GM21390 (cell line): Measurements from ENCODE around the gene ACSL3.

ENCODE experiments used
- ATAC-seq: cut with Tn5 transposase; IDR thresholded peaks from one replicate; pipeline ENCODE4 v1.9.1; 2021; ENCODE audit not compliant: unreplicated experiment

Gene ACSL3

DNA sequence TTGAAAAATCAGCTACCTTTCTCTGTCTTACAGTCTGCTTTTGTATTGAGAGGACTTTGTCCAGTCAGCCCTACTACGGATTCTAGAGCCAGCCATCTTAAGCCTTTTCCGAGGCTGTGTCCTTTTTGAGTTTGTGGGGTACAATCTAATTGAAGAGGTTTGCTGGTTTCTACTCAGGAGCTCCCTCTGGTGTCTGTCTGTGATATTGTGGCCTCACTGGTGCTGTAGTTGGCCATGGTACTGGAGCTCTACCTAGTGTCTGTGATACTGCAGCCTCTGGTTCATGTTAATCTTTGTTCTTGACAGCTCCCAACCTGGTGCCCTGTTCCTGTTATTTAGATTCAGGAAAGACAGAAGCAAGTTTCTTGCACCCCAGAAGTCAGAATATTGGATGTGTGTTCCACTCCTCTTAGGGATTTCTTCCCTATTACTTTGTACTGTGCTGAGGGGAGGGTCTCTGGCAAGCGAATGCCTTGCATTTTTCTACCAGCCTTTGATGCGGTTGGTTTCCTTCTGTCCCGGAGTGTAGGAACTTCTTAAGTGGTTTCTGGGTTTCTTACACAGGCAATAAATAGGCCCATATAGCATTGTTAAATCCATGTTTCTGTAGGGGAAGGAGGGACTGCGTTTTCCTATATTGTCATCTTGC is 78.5 kb downstream of the ACSL3 start:
- peak; percentile 51 for ATAC-seq

DNA sequence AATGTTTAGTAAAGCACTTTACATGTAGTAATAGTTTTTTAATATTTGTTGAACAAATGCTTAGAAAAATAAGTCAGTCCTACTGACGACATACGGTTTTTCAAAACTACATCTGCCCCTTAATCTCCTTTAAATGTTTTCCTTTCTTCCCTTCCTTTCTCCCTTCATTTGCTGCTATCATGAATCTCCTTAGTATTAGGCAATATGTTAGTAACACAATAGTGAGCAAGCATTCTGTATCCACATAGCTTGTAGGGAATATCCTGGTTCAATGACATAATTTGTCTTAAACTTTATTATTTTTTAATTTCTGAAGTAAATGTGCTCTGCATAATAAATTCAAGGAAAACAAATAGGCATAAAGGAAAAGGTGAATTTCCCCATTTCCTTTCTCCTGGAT is 79.1 kb downstream of the ACSL3 start:
- no peak for ATAC-seq

DNA sequence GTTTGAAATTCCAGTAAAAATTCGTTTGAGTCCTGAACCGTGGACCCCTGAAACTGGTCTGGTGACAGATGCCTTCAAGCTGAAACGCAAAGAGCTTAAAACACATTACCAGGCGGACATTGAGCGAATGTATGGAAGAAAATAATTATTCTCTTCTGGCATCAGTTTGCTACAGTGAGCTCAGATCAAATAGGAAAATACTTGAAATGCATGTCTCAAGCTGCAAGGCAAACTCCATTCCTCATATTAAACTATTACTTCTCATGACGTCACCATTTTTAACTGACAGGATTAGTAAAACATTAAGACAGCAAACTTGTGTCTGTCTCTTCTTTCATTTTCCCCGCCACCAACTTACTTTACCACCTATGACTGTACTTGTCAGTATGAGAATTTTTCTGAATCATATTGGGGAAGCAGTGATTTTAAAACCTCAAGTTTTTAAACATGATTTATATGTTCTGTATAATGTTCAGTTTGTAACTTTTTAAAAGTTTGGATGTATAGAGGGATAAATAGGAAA is 80.7 kb downstream of the ACSL3 start:
- no peak for ATAC-seq

DNA sequence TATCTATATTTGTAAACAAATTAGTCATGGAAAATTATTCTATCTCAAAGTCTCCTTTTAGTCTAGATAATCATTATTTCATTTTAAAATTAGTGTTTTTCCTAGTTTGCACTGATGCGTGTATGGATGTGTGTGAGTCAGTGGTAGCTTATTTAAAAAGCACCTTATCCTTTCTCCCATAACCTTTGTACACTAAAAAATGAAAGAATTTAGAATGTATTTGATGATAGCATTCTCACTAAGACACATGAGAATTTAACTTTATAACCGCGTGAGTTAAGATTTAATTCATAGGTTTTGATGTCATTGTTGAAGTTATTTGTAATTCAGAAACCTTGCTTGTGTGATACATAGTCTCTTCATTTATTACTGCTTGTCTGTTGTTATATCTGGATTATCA is 81.7 kb downstream of the ACSL3 start:
- no peak for ATAC-seq

DNA sequence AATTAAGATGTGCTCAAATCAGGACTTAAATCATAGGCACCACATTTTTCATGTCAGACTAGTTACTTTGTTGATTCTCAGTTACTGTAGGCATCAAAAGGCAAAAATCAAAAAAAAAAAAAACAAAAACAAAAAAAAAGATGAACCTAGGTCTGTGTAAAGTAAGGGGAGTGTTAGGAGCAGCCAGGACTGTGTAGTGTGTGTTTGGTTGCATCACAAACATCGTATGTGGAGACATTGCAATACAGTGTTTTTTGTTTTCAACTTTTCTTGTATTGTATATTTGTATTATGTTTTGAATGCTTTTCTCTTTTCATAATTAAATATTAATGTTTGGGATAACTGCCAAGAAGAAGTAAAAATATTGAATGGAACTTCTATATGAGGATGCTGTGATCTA is 82.1 kb downstream of the ACSL3 start:
- no peak for ATAC-seq

DNA sequence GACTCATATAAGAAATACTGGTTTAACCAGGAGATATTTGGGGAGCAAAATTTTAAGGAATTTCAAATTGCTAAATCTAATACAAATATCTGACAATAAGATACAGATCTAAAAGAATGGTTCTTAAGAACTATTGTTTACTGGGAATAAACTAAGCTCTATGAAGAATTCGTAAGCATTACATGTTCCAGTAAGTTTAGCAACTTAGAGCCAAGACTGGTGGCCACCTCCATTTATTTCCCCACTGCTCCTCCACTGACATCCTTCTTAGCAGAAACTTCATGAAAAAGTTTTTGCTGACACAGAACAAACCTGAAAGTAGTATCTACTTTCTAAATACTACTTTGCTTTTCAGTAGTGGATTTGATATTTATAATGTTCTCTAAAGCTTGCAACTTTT is 83.0 kb downstream of the ACSL3 start:
- ATAC-seq, result peak; percentile 82

DNA sequence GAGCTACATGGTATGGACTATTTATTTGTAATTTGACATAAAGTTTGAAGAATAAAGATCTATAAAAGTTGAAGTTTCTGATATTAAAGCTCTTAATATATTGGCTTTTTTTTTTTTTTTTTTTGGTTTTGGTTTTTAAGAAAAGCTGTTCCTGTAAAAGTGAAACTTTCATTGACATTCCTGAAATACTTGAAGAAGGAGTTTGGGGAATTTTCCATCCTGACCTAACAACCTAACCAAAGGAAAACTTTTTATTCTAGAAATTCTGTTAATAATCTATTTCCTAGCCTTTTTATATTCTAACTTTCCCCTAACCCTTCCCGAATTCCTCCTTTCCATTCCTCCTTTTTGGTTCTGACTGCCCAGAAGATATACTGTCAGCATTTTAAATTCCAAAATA is 83.7 kb downstream of the ACSL3 start:
- ATAC-seq, result no peak

DNA sequence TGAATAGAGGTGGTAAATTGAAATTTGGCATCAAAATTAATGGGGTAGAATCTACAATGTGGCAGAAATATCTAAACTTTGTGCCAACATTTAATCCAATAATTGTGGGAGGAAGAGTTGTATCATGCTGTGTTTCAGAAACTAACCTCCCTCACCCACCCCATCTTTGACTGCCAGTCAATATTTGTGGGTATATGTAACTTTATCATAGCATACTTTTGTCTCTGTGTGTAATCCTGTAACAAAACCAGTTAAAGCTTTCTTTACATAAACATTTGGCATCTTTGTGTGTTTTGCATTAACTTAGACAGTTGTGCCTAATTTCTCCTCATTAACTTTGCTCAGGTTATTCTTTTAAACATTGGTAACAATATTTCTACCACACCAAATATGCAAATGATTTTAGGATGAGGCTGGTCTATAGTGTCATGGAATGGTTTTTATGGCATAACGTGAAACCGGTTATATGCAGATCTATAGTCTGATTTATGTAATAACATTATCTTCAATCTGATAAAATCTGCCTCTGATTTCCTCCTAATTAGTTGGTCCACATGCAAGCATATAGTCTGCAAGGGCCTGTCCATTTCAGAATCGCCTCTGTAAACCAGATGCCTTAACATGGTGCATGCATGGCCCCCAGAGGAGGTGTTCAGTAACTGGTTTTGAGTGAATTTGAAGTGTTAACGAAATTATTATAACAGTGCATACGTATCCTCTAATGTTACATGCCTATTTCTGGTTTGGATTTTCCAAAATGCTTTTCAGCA is 84.3 kb downstream of the ACSL3 start:
- ATAC-seq, result no peak

DNA sequence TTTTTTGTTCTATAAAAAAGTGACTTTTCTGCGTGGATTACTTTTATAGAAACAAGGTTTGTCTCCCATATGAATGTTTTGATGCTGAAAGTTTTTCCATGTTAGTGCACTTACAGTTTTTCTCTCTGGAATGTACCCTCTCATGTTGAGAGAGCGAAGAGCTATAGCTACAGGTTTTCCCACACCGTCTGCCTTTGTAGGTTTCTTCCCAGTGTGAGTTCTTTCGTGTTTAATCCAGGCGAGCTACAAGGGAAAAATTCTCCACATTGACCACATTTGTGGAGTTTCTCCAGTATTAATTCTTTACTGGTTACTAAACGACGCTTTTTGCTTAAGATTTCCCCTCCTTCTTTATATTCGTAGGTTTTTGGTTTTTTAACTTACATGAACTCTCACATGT is 85.1 kb downstream of the ACSL3 start:
- ATAC-seq, result no peak

DNA sequence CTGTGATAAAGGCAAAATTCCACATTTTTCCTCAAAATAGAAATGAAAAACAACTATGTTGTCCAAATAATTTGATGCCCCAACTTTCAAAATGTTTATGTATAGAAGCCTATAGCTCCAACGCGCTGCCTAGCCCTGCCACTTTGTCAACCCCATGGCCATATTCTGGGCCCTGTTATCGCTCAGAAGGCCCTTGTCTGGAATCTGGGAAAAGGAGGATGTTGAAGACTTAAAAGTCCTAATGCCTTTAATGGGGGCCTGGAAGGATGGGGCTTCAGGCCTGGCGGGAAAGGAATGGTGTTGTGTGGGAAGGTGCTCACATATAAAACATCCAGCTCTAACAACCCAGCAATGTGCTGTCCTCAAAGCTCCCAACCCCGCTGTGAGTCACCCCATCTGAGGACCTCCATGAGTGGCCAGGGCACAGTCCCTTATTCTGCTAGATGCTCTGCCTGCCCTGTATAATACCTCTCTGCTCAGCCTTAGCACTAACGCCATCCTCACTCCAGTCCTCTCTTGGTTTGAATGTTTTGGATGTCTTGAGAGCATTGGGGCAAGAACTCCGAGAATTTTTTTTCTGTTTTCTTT is 86.0 kb downstream of the ACSL3 start:
- no peak for ATAC-seq

DNA sequence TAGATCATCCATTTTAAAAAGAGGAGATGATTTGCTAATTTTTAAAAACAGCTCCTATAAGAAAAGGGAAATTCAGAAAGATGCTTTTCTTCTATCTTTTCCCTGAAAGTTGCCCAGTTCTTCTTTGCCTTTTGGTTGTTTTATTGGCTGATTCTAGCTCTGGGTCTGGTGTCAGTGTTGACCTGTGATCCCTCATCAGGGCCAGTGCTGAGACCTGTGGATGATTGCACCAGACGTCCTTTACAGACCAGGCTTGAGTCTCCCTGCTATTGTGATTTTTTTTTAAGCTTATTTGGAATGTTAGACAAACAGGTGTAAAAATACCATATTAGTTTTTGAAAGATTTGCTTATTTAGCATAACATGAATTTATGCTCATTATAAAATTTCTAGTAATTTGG is 88.2 kb downstream of the ACSL3 start:
- no peak for ATAC-seq

DNA sequence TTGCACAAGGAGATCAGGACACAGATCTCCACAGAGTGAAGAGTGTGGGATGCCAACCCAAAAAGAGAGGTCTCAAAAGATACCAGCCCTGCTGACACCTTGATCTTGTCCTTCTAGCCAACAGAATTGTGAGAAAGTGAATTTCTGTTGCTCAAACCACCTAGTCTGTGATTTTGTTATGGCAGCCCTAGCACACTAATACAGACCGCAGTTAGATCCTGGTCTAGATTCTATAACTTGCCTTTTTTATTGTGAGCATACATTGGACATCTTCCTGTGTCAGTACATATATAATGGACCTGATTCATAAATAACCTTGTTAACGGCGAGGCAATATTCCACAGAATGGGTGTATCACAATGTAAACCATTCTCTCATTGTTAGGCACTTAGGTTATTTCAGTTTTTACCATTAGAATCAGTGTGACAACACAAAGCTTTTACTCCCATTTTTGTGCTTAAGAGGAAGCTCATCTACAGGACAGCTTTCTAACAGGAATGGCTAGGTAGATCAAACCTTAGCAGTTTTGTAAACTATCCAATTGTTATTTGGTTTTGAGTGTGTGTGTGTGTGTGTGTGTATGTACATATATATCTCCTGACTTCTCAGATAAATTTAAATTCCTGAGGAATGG is 89.0 kb downstream of the ACSL3 start:
- ATAC-seq, result no peak

DNA sequence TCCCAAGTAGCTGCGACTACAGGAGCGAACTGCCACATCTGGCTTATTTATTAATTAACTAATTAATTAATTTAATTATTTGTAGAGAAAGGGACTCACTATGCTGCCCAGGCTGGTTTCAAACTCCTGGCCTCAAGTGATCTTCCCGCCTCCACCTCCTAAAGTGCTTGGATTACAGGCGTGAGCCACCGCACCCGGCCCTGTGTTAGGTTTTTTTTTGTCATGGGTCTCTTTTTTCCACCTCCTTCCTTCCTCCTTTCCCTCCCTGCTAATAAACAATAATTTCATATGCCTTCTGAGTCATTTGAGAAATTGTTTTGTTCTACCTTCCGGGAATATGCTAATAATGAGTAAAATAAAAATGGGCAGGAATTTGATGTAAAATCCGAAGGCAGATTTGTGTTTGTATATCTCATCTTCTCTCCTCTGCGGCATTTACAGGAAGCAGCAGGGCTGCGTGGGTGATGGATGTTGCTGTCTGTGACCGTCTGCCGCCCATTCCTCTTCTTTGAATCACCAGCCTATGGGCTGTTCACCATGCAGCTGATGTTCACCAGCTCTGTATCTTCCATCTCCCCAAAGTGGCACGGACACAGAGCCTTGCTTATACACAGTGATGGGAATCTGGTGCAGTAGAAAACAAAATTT is 89.9 kb downstream of the ACSL3 start:
- ATAC-seq, result no peak

DNA sequence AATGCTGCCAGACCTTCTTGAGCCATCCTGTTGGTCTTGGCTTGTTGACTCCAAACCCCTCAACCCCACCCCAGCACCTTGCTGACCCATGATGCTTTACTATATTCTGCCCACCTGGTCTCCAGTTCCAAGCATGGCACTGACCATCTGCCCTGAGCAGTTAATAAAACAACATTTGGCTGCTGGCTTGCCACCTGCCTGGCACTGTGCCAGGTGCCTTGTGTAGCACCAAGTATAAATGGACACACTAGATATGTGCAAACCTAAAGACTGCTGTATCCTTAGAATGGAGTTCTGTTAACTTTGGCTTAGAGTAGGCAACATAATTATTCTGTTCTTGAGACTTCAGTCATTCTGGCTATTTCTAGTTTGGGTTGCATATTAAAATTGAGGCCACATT is 91.4 kb downstream of the ACSL3 start:
- ATAC-seq, result no peak

DNA sequence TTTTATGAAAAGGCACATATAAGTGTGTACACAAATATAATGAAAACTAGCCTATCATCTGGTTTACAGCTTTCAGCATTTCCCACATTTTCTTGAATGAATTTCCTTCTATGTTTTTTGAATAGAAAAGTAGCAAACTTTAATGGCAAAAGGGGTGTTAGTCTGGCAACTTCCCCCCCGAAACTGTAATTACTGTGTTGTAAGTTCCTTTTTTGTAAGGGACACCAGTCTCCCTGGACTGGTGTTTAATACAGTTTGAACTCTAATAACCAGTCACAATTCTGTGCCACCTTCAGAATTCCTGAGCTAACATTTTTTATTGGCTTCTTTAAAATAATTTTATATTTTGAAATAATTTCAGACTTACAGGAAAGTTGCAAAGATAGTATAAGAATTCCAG is 94.2 kb downstream of the ACSL3 start:
- no peak for ATAC-seq

DNA sequence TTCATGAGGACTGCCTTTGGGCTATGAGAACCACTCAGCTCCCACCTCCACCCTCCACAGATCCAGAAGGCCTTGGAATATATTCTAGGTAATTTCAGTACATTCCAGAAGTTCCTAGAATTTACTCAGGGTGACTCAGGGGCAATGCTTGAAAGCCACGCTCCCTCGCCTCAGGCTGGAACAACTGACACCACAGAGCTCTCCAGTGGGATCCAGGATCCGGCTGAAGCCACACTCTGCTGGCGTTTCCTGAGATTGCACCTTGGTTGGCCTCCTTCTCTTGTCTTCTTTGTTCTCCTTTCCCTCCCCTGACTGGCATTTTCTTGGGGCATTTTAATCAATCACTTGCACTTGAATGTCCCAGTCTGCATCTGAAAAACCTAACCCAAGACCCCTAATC is 98.5 kb downstream of the ACSL3 start:
- no peak for ATAC-seq

DNA sequence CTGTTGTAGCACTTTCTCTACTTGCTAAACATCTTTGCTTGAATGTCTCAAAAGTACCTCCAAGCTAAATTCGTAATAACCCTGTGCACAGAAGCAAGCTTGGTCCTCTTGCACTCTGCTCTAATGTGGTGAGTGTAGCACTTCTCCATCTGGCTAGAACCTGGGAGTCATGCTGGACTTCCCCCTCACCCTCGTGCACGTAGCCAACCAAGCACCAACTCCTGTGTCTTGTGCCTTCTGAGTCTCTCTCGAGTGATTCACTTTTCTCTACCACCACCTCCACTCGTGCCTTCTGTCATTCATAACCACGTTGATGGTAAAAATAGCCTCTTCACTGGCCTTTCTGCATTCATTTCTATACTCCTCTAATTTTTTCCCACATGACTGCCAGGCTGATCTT is 99.3 kb downstream of the ACSL3 start:
- peak; percentile 86 for ATAC-seq

DNA sequence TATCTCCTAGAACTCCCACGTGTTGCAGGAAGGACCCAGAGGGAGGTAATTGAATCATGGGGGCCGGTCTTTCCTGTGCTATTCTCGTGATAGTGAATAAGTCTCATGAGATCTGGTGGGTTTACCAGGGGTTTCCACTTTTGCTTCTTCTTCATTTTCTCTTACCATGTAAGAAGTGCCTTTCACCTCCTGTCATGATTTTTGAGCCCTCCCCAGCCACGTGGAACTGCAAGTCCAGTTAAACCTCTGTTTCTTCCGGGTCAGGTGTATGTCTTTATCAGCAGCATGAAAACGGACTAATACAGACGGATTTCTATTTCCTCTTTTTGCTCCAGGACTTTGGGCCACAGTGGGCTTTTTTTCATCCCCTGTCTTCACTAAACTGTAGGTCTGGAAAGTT is 102.8 kb downstream of the ACSL3 start:
- ATAC-seq, result no peak

DNA sequence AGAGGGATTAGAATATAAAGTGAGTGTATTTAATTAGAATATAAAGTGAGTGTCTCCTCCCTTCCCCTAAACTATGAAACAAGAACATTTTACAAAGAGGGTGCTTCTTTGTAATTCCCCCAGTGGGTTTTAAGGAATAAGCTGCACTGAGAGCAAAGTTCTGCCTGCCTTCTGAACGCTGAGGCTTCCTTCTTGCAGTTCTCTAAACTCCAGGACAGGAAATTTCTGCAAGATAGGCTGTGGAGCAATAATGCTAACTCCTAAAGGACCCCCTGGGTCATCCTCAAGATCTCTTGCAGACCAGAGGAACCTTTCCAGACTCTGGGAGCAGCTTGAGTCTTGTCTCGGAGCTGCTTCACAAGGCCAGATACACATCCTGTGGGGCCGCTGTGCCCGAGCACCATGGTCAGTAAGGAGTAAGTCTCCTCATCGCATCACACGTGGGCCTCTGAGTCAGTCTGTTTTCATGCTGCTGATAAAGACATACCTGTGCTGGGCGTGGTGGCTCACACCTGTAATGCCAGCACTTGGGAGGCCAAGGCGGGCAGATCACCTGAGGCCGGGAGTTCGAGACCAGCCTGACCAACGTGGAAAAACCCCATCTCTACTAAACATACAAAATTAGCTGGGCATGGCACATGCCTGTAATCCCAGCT is 103.7 kb downstream of the ACSL3 start:
- no peak for ATAC-seq

DNA sequence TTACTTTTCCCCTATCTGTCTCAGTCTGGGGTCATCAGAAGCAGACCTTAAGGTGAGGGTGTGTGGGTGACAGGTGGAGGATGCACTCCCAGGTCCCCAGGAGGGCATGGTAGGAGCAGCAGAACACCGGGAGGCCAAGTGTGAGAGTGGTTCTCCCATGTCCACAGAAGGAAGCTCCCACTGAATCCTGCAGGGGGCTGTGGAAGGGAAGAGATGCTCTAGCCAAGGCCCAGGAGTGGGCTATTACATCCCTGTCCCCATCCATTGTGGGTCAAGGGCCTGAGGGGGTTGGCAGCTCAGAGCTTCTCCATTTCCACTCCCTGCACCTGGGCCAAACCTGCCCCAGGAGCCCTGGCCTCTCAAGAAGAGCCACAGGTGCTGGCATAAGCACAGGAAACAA is 104.7 kb downstream of the ACSL3 start:
- ATAC-seq, result no peak
